Smooth muscle cell (in vitro differentiated cells): ENCODE data around the gene KRT6C. TPM values are rescaled to one million over a fixed set of nuclear protein-coding genes. Genes with fewer than 3 reads are reported as not detected.

Source experiments
- DNase-seq: peaks from one replicate; lab custom pipeline; 2025; ENCODE audit not compliant: unreplicated experiment; lab: John Stamatoyannopoulos, UW
- H2AFZ ChIP-seq: fragments of 200-600 bp; sonication (generic); 2 replicates; pipeline ENCODE4 v1.6.0; 2016; ENCODE audit warnings: antibody characterized with exemption, low read depth, mild to moderate bottlenecking
- H3F3A ChIP-seq: fragments of 200-600 bp; sonication (generic); 2 replicates; pipeline ENCODE4 v1.6.0; 2017; ENCODE audit warnings: antibody characterized with exemption, low read depth
- H3K27ac ChIP-seq: fragments of 200-600 bp; sonication (generic); 2 replicates; pipeline ENCODE4 v1.5.1; 2016; ENCODE audit warnings: low read depth, mild to moderate bottlenecking
- H3K27me3 ChIP-seq: fragments of 200-600 bp; sonication (generic); 2 replicates; pipeline ENCODE4 v1.6.1; 2016; ENCODE audit warnings: low read depth, mild to moderate bottlenecking
- H3K36me3 ChIP-seq: fragments of 200-600 bp; sonication (generic); 2 replicates; pipeline ENCODE4 v1.5.1; 2016; ENCODE audit warnings: low read depth
- H3K4me1 ChIP-seq: fragments of 200-600 bp; sonication (generic); 2 replicates; pipeline ENCODE4 v1.5.1; 2016; ENCODE audit warnings: low read depth
- H3K4me2 ChIP-seq: fragments of 200-600 bp; sonication (generic); 2 replicates; pipeline ENCODE4 v1.6.0; 2016; ENCODE audit warnings: mild to moderate bottlenecking
- H3K4me3 ChIP-seq: fragments of 200-600 bp; sonication (generic); 2 replicates; pipeline ENCODE4 v1.5.1; 2016; ENCODE audit warnings: mild to moderate bottlenecking
- H3K79me2 ChIP-seq: fragments of 200-600 bp; sonication (generic); 2 replicates; pipeline ENCODE4 v1.6.0; 2016; ENCODE audit warnings: low read depth, mild to moderate bottlenecking
- H3K9ac ChIP-seq: fragments of 200-600 bp; sonication (generic); 2 replicates; pipeline ENCODE4 v1.6.0; 2016; ENCODE audit warnings: low read depth
- H3K9me3 ChIP-seq: fragments of 200-600 bp; sonication (generic); replicated peaks from 2 replicates; pipeline ENCODE4 v1.5.1; 2016; ENCODE audit warnings: low read depth
- H4K20me1 ChIP-seq: fragments of 200-600 bp; sonication (generic); 2 replicates; pipeline ENCODE4 v1.6.0; 2016; ENCODE audit warnings: low read depth
- CTCF ChIP-seq: fragments of 200-600 bp; sonication (generic); IDR thresholded peaks from 2 replicates; pipeline ENCODE4 v1.5.1; 2017; ENCODE audit warnings: borderline replicate concordance, mild to moderate bottlenecking, antibody characterized with exemption; ENCODE audit not compliant: insufficient read depth, poor library complexity, severe bottlenecking
- WGBS: methylation state at CpG from one replicate; pipeline ENCODE4 v1.1.7; 2016; ENCODE audit warnings: low lambda C conversion rate; 5-methylcytosine and 5-hydroxymethylcytosine counted together
- polyA plus RNA-seq: library from polyadenylated mRNA; unstranded; fragments of >200 nt; fragmentation: Nextera tagmentation; extraction: Ambion mirVana; gene quantifications from 2 replicates; pipeline ENCODE4 v1.2.1, GENCODE V29; 2016
- total RNA-seq: library from RNA; depleted of rRNA; stranded (reverse); fragments of >200 nt; gene quantifications from 2 replicates; pipeline ENCODE4 v1.2.3, GENCODE V29; 2014

Gene KRT6C
- total RNA-seq (30.2 and 32.6 TPM in 2 replicates), polyA plus RNA-seq (22.0 and 26.5 TPM in 2 replicates)

- DNase-seq: no peak
- H3K27me3 ChIP-seq: peaks cover 6% of the 10 kb centered on the region
- H3K79me2 ChIP-seq: no peaks in the 10 kb centered on the region
- no peak within 1 kb of the TSS for H3K9ac ChIP-seq
- no peaks in the 10 kb centered on the region for H3K9me3 ChIP-seq
- 91% methylated on average over 4 of the region's 4 CpGs for WGBS
- H4K20me1 ChIP-seq: no peaks in the 10 kb centered on the region
- no peaks in the 10 kb centered on the region for H3K36me3 ChIP-seq
- no peak within 1 kb of the TSS for H3K4me2 ChIP-seq
- H2AFZ ChIP-seq: no peak within 1 kb of the TSS
- no peak within 1 kb of the TSS for H3K4me3 ChIP-seq
- no peaks in the 10 kb centered on the region for H3K4me1 ChIP-seq
- no peak within 1 kb of the TSS for H3K27ac ChIP-seq
- no peak for TF ChIP-seq CTCF
- H3F3A ChIP-seq: no peaks in the 10 kb centered on the region
Observed at GRCh38 chr12:52473768-52474167, at the start of gene KRT6C. Gene KRT6C (minus strand): TSS chr12:52473805. CDS start chr12:52473737, 68 bp downstream.

DNA sequence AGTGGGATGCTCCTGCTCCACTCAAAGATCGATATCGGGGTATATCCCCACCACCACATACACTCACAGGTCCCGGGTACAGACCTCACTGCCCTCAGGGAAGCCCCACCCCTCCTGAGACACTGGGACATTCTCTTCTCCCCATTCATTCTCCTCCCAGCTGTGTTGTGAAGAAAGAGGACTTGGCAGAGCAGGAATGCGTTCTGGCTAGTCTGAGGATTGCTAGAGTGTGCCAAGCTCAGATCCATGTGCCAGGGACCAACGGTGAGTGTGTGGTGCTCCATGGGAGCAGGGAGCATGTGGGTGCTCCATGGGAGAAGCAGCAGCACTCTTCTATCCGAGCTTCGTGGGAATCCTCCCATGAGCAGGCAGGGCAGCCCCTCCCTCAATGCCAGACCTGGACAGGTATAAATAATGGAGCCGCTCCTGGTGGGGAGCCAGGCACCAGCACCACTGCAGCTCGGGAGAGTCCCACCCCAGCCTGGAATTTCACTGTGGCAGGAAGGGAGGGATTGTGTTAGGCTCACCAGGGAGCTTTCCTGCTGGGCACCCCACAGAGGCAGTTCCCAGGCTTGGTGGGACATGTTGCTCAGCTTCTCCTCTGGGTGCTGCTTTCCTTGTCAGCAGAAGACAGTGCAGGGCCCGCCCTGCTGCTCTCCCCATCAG lies 48.9 kb upstream of the KRT6C start:
- H3K4me2 ChIP-seq: peak overlapping the region; percentile 2
- H3K79me2 ChIP-seq: no peaks in the 10 kb centered on the region
- no peaks in the 10 kb centered on the region for H3K27me3 ChIP-seq
- H3K4me1 ChIP-seq: peaks cover 5% of the 10 kb centered on the region
- 83% methylated on average over 10 of the region's 10 CpGs for WGBS
- no peak overlapping the region for H3K4me3 ChIP-seq
- no peak for TF ChIP-seq CTCF
- no peak overlapping the region for H3K9ac ChIP-seq
- no peaks in the 10 kb centered on the region for H4K20me1 ChIP-seq
- DNase-seq: no peak
- H3K9me3 ChIP-seq: no peaks in the 10 kb centered on the region
- H3F3A ChIP-seq: no peaks in the 10 kb centered on the region
- no peaks in the 10 kb centered on the region for H3K36me3 ChIP-seq
- no peak overlapping the region for H2AFZ ChIP-seq
- H3K27ac ChIP-seq: peak overlapping the region; percentile 59

- no peaks in the 10 kb centered on the region for H3K27me3 ChIP-seq
- H2AFZ ChIP-seq: no peak overlapping the region
- H3K9me3 ChIP-seq: no peaks in the 10 kb centered on the region
- H3K4me1 ChIP-seq: peaks cover 5% of the 10 kb centered on the region
- TF ChIP-seq CTCF: no peak
- no peak for DNase-seq
- no peaks in the 10 kb centered on the region for H3K36me3 ChIP-seq
- WGBS: 53% methylated on average over 10 of the region's 10 CpGs
- no peaks in the 10 kb centered on the region for H3F3A ChIP-seq
- H3K27ac ChIP-seq: peak overlapping the region; percentile 74
- no peak overlapping the region for H3K4me3 ChIP-seq
- no peak overlapping the region for H3K9ac ChIP-seq
- no peaks in the 10 kb centered on the region for H3K79me2 ChIP-seq
- H3K4me2 ChIP-seq: peak overlapping the region; percentile 40
- H4K20me1 ChIP-seq: no peaks in the 10 kb centered on the region
Observed at GRCh38 chr12:52521568-52522266, 48.1 kb upstream of the KRT6C start.
